T-helper 2 cell (primary cell): ENCODE results near the gene PTRHD1.

ENCODE experiments used
- DNase-seq, 5 experiments: peaks; one replicate each; pipeline versions ENCODE4 v3.0.0 to v3.0.0-alpha.2; 2012 to 2022

PTRHD1 gene

GRCh38 chr2:24830351-24830750, 37.2 kb upstream of the PTRHD1 start:
- no peak for DNase-seq

- DNase-seq, result no peak
These were observed 35.2 kb upstream of the PTRHD1 start for GRCh38 chr2:24828238-24828996.

- DNase-seq, result peak in 4 of 5 experiments; percentile 42 to 84 (median 58)
These were observed 34.4 kb upstream of the PTRHD1 start for GRCh38 chr2:24827321-24828237.

- peak in 1 of 5 experiments; percentile 33 for DNase-seq
These were observed 33.6 kb upstream of the PTRHD1 start for GRCh38 chr2:24826773-24827145.

- peak in 1 of 5 experiments; percentile 78 for DNase-seq
These were observed 32.9 kb upstream of the PTRHD1 start for GRCh38 chr2:24825883-24826772.

GRCh38 chr2:24824966-24825882, 32.0 kb upstream of the PTRHD1 start:
- peak in 1 of 5 experiments; percentile 48 for DNase-seq

- no peak for DNase-seq
These were observed 30.9 kb upstream of the PTRHD1 start for GRCh38 chr2:24824071-24824588.

GRCh38 chr2:24822049-24822706, 29.0 kb upstream of the PTRHD1 start:
- DNase-seq, result no peak

- no peak for DNase-seq
These were observed 28.3 kb upstream of the PTRHD1 start for GRCh38 chr2:24821433-24821891.

GRCh38 chr2:24820598-24821432, 27.6 kb upstream of the PTRHD1 start:
- DNase-seq, result no peak

- no peak for DNase-seq
These were observed 27.0 kb upstream of the PTRHD1 start for GRCh38 chr2:24820175-24820513.

- DNase-seq, result no peak
These were observed 26.4 kb upstream of the PTRHD1 start for GRCh38 chr2:24819442-24820174.

- DNase-seq, result no peak
These were observed 25.6 kb upstream of the PTRHD1 start for GRCh38 chr2:24818721-24819167.

- DNase-seq, result no peak
These were observed 23.7 kb upstream of the PTRHD1 start for GRCh38 chr2:24816884-24817283.

- DNase-seq, result no peak
These were observed 23.2 kb upstream of the PTRHD1 start for GRCh38 chr2:24816404-24816803.

GRCh38 chr2:24815171-24815570, 22.0 kb upstream of the PTRHD1 start:
- no peak for DNase-seq

- no peak for DNase-seq
These were observed 21.3 kb upstream of the PTRHD1 start for GRCh38 chr2:24814516-24814915.

GRCh38 chr2:24813691-24814137, 20.5 kb upstream of the PTRHD1 start:
- no peak for DNase-seq
